HG03460 (cell line): ENCODE measurements around the gene NPW.
A peak's percentile ranks its signal among the peaks of the same experiment; 100 is the strongest.

Experiments used
- ATAC-seq: cut with Tn5 transposase; IDR thresholded peaks from one replicate; pipeline ENCODE4 v1.9.1; 2021; ENCODE audit not compliant: unreplicated experiment

NPW gene

DNA sequence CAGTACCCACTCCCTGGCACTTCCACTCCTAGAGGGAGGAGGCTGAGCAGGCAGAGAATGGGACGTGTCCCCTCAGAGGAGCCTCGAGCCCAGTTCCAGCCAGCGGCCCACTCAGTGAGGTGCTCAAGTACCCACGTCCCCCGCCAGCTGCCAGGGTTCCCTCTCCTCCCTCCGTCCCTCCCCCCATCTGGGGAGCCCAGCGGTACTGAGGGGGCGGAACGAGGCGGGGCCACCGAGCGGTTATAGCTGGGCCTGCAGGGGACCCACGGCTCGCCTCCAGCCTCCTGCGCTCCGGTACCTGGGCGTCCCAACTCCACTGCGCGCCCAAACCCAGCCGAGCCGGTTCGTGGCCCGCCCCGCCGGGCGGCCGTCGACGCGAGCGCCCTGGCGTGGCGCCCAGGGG is at the start of gene NPW:
TSS of gene NPW (plus strand) at position 268 of the 403 bp plus-strand sequence.
- ATAC-seq = no peak

GRCh38 chr16:1971796-1972489 is 47.6 kb upstream of the NPW start, which contains the start of gene TBL3:
TBL3 (plus strand) TSS chr16:1972053; CDS start chr16:1972165, 112 bp downstream.
- peak; percentile 76 for ATAC-seq

DNA sequence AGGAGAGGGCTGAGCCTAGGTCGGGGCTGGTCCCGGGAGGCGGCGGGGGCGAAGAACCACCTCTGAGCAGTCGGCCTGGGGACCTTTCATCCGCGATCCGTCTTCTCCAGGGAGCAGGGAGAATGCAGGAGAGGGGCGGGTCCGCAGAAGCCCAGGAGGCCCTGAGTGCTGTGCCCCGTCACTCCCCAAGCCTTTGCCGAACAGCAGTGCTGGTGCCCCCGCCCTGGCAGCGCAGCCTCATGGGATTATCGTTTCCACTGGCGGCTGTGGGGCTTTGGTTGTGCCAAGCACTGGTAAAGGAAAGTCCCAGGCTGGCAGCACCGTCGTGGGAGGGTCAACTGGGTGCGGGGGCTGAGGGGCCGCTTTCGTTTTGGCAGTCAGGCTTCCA is 47.1 kb upstream of the NPW start:
- no peak for ATAC-seq

DNA sequence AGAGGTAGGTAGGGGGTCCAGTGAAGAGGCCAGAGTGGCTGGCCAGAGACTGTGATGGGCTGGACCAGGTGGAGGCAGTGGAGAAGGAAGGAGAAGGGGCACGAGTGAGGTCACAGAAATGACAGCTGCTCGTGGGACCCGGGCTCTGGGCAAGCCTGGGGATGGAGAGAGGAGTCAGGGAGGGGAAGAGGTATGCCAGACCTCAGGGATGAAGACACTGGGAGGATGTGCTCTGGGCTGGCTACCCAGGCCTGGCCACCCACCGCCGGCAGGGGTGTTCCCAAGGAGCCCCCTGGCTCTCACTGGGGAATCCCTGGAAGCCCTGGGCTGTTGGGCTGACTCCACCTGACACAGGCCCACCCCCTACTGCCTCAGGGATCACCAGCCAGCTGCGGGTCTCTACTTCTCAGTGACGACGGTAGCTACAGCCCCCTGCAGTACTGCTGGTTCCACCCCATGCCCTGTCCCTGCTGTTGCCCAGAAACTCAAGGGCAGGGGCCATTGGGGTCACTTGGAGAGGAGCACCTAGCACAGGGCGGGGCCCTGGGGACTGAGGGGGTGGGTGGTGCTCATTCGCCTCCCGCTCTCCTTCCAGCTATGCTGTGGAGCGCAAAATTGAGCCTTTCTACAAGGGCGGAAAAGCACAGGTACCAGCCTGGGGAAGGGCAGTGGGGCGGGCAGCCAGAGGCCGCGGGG is 46.0 kb upstream of the NPW start:
- ATAC-seq = no peak

DNA sequence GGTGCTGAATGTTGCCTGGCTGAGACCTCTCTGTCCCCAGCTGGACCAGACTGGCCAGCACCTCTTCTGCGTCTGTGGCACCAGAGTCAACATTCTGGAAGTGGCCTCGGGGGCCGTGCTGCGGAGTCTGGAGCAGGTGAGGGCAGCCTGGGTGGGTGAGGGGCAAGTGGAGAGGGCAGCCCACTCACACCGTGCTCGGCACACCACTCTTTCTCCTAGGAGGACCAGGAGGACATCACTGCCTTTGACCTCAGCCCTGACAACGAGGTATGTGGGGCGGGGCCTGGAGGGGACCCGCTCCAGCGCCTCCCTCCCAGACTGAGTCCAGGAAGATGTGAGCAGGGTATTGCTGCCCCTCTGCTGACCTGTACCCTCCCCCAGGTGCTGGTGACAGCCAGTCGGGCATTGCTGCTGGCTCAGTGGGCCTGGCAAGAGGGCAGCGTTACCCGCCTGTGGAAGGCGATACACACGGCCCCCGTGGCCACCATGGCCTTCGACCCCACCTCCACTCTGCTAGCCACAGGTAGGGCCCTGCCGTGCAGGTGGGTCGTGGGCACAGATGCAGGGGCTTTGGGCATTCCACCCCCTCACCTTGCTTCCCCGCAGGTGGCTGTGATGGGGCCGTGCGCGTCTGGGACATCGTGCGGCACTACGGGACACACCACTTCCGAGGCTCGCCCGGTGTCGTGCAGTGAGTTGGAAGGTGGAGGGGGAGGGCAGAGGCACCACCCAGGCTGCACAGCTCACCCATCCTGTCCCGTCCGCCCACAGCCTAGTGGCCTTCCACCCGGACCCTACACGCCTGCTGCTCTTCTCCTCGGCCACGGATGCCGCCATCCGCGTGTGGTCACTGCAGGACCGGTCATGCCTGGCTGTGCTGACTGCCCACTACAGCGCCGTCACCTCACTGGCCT is 45.2 kb upstream of the NPW start:
- ATAC-seq = no peak

GRCh38 chr16:1975432-1976215 is 44.0 kb upstream of the NPW start:
- no peak for ATAC-seq

- no peak for ATAC-seq
These were observed 43.4 kb upstream of the NPW start for GRCh38 chr16:1976216-1976520.

GRCh38 chr16:1976951-1977874 is 42.4 kb upstream of the NPW start:
- no peak for ATAC-seq

- ATAC-seq = no peak
These were observed 41.7 kb upstream of the NPW start for GRCh38 chr16:1977875-1978268.

- no peak for ATAC-seq
These were observed 41.0 kb upstream of the NPW start for GRCh38 chr16:1978476-1979120.

DNA sequence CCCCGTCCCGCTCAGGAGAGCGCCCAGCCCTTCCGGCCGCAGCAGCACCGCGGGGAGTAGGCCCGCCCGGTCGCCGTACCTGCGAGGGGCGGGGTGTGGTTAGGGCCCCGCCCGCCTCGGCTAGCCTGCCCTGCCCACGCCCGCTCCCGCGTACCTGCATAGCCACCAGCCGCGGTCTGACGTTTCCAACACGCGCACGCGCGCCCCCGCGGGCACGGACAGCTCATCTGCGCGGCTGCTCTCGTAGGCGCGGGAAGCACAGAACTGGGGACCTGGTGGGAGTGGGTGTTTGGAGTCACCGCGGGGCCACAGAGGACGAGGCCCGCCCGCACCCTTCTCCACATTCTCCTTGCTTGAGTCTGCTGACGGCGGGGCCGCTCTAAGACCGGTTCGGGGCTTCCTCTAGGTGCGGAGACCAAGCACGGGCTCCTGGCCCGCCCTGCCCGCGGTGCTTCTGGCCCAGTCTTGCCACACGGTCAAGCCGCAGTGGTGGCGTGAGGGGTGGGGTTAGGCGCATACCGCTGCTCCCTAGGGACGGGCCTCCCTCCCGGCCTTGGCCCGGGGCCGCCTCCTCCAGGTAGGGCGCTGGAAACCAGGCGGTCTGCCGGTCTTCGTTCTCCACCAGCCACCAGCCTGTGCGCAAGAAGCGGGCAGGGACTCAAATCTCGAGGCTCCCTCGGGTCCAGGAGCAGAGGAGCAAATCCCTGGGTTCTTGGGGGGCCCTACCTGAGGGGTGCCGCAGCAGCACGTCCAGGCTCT is 40.1 kb upstream of the NPW start:
- no peak for ATAC-seq

GRCh38 chr16:1980030-1980769 is 39.4 kb upstream of the NPW start:
- no peak for ATAC-seq

DNA sequence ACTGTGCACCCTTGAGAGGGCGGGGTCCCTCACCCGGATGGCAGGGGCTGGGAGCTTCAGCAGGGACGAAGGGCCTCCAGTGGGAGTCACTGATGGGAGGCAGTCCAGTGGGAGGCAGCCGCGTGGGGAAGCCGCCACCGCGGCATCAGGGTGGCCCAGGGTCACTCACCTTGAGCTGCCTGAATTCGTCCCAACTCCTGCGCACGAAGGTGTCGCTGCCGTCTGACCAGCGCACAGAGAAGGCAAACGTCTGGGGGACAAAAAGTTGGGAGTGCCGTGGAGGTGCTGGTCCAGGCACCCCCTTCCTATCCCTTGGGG is 38.9 kb upstream of the NPW start:
- no peak for ATAC-seq

DNA sequence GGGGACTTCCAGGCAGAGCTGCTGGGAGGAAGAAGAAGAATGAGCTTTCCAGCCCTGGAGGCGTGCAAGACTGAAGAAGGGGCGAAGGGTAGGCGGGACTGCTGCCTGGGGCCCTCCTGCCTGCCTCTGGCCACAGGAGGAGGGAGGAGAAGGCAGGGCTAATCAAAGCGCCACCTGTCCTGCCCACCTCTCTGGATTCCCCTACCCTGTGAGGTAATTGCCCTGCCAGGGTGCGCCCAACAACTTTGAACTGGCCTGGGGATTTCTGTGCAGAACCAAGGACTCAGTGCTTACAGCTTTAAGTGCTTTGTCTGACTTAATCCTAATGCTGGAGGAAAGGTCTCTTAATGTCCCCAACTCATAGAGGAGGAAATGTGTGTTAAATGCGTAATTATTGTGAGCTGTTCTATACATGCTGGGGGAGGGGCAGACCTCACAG is 38.2 kb upstream of the NPW start, which contains the start of gene NOXO1:
TSS of gene NOXO1 (minus strand) at position 72 of the 439 bp plus-strand sequence. CDS start 290 bp downstream, outside the sequence.
- ATAC-seq = no peak

DNA sequence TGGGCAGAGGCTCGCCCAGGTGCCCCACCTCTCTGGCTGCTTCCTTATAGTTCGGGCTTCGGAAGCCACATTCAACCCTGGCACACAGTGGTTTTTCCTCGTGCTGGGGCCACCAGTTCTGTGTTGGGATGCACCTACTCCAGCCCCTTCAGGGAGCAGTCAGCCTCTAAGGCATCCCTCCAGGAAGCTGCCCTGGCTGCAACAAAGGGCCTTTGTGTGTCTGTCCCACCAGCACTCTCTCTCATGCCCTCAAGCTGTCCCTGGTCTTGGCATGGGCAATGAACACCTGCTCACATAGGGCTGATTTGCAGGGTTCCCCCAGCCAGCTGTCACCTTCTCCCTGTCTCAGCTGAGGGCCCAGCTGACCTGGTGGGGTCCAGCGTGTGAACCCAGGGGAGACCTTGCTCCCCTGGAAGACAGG is 37.6 kb upstream of the NPW start:
- ATAC-seq = no peak

DNA sequence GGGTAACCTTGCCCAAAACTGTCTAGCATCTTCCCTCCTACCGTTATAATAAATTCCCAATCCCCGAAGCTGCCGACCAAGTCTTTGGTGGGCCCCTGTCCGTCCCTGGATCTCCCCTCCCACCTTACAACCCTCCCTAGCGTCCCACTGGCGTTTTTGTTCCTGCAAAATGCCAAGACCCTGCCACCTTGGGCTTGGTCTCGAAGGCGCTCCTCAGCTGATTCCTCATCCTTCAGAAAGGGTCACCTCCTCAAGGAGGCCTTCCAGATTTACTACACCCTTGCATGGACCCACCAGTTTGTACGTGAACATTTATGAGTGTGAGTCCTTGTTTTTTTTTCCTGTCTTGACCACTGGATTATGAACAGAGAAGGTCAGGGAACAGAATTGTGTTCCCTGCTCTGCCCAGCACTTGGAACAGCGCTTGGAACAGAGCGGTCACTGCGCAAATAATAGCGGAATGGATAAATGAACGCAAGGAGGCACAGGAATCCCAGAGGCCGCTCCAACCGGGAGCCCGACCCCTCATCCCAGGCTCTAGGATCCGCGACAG is 36.5 kb upstream of the NPW start:
- no peak for ATAC-seq

DNA sequence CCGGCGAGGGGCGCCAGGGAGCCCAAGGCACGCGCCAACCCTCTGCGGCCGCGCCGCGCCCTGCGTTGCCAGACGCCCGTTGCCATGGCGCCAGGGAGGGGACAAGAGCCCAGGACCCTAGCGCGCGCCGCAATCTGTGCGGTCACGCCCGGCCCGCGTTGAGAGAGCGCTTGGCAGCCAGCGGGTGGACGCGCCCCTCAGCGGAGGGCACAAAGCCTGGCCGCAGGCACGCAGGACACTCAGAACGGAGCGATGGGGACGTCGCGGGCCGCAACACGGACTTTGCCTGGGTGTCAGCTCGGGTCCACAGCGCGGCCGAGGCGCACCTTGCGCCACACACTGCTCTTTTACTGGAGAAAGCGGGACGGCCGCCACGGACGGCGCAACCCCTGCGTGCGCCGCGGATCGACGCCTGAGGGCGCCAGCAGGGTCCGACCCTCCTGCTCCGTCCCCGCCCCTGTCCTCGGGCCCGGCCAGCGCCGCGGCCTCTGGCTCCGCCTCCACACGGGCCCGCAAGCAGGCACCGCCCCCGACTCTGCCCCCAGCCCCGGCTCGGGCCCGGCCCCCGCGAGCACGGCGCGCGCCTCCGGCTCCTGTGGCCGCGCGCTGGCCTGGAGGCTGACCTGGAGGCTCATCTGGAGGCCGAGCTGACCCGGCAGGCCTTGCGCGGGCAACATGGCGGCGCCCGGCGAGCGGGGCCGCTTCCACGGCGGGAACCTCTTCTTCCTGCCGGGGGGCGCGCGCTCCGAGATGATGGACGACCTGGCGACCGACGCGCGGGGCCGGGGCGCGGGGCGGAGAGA is 35.8 kb upstream of the NPW start, which contains the start of gene GFER:
TSS of gene GFER (plus strand) at position 650 of the 803 bp plus-strand sequence. CDS start at position 676, 26 bp downstream.
- ATAC-seq = peak; percentile 66
